Measurements from ENCODE around the gene DPM1.

DPM1 gene

DNA sequence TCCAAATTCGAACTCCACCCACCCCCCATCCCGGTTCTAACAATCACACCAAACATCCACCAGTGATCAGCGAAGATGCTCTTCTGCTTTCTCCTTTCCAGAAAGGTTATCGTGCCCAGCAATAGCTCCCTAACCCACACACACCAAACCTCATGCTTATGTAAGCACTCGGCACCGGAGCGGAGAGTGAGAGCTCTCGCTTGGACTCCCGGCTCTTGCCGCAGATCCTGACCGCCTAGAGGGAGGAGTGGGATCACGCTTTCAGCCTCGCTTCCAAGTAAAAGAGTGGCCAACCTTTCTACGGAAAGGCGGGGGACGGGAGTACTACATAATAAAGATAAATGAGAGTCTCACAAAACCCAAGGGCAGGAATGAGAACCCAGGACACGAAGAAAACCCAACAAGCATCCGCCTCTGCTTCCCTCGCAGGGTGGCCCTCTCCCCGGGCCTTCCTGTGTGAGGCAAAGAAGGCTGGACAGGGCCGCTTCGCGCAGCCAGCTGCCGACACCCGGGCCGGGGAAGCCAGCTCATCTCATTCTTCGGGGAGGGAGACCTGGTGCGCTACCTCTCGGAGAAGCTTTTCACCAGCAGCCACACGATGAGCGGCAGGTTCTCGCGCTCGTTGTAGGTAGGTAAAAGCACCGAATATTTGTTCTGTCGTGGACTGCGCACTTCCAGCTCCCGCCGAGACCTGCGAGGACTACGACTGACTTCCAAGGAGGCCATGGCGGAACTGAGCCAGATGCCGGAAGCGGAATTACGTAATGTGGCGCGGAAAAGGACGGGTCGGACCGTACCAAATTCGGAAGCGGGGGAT, at the start of gene DPM1:
DPM1 (minus strand) TSS at position 735 of the 817 bp plus-strand sequence; CDS start at position 726, 9 bp downstream.
- DNase-seq (ENCODE audit: low read depth in 2 of 2), result peak; percentile 76 to 81

DNA sequence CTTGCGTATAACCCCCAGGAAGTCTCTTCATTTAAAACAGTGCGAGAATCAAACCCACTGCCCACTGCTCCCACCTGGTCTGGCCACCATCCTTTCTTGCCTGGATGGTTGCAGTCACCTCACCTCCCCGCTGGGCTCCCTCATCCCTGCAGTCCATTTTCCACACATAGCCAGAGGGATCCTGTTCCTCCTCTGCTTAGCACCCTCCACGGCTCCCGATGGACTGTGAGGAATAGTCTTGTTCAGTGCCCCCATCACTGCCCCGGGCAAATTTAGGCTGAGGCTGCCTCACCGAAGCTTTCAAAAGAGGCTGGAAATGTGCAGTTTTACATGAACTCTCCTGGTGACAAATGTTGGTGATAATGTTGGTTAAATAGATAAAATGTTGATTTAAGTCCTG, 46.9 kb upstream of the DPM1 start:
- DNase-seq (ENCODE audit: low read depth in 2 of 2), result no peak

DNA sequence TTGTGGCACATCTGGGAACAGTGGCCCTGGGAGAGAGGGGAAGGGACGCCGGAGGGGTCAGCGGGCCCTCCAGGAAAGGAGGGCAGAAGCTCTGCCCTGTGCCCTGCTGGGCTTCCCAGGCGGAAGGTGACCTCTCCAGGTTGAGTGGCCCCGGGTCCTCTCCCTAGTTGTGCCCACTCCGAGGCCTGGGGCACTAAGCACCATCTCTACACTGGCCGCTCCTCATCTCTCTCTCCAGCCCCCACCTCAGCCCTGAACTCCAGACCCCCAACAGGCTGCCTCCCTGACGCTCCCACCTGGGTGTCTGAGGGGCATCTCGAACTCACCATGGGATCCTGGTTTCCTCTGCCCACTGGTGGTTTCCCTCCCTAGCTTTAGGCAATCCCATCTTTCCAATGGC, 46.4 kb upstream of the DPM1 start:
- no peak for DNase-seq (ENCODE audit: low read depth in 2 of 2)

DNA sequence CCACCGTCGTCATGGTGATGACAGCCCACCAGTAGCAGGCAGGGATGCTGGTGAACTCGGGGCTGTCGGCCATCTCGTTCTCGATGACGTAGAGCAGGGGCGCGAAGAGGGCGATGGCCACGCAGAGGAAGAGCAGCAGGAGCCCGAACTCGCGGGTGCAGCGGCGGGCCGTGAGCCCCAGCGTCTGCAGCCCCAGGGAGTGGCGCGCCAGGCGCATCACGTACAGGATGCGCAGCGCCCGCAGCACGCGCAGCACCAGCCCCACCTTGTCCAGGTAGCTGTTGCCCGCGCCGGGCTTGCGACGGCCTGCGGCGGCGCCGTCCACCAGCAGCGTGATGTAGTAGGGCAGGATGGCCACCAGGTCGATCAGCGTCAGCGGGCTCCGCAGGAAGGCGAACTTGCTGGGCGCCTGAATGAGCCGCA, 46.0 kb upstream of the DPM1 start:
- DNase-seq (ENCODE audit: low read depth in 2 of 2), result no peak

DNA sequence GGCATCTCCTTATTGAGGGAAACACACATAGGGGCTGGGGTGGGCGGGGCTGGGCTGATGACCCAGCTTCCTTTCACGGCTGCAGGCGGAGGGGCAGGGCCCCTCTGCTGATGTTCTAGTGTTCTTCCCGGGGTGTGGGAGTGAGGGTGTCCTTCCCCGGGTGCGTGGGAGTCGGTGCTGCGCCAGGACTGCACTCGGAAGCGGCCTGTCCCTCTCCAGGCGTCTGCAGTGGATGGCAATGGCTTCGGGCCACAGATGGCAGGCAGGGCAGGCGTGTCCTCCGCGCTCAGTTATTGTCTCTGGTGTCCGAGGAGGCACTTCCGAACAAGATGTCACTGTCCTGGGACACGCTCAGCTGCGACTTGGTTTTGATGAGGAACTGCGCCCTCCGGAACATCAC, 45.4 kb upstream of the DPM1 start:
- no peak for DNase-seq (ENCODE audit: low read depth in 2 of 2)

DNA sequence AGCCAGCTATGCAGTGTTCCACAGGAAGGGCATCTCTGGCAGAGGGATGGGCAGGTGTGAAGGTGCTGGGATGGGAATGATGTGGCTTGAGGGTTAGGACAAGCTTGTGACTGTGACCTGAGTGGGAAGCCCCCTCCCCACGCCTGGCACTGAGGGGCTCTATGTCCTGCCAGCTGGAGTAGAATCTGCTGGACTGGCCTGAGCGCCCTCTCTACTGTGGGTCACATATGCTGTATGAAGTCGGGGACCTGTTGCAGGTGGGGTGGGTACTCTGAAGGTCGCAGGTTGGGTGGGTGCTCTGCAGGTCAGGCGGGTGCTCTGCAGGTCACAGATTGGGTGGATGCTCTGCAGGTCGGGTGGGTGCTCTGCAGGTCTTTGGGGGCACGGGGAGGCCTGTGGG, 44.3 kb upstream of the DPM1 start:
- no peak for DNase-seq (ENCODE audit: low read depth in 2 of 2)

DNA sequence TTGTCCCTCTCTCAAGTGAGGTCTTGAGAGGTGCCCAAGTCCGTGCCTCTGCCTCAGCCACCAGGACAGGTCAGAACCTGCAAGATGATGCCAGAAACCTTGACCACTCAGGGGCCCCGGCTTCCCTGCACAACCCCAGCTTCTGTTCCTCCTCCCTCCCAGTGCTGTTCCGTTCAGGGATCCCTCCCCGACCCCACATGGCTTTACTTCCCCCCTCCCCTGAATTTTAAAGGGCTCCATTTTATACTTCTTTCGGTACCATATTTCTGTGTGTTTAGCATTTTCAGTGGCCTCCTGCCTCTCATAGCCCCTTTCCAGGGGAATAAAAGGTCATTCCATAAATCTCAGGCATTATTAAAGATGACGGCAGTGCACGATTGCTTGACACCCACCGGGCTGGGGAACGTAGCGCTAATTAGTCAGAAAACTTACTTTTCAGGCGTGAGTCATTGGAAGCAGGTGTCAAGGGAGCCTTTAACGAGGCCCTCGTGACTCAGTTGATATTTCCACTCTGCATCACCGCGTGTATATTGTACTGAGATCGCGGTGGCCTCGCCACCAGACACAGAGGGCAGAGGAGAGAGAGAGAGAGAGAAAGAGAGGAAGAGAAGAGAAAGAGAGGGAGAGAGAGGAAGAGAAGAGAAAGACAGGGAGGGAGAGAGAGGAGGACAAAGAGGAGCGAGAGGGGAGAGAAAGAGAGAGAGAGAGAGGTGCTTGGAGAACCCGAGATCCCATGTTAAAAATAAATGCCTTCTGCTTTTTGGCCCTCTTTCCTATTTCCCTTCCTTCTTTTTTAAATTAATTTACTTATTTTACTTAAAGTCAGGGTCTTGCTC, 43.3 kb upstream of the DPM1 start:
- no peak for DNase-seq (ENCODE audit: low read depth in 2 of 2)

DNA sequence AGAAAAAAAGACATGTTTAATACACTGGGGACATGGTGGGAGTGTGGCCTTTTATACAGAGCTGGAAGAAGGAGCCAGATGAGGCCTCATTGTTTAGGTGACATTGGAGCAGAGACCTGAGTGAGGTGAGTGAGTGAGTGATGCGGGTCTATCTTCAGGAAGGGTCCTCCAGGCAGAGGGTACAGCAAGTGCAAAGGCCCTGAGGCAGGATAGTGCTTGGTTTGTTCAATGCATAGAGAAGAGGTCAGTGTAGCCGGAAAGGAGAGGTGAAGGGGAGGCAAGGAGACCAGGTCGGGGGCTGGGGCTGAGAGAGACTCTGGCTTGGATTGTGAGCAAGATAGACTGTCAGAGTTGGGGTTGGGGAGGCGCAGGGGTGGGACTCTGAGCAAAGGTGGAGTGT, 41.0 kb upstream of the DPM1 start:
- DNase-seq (ENCODE audit: low read depth in 2 of 2), result no peak

DNA sequence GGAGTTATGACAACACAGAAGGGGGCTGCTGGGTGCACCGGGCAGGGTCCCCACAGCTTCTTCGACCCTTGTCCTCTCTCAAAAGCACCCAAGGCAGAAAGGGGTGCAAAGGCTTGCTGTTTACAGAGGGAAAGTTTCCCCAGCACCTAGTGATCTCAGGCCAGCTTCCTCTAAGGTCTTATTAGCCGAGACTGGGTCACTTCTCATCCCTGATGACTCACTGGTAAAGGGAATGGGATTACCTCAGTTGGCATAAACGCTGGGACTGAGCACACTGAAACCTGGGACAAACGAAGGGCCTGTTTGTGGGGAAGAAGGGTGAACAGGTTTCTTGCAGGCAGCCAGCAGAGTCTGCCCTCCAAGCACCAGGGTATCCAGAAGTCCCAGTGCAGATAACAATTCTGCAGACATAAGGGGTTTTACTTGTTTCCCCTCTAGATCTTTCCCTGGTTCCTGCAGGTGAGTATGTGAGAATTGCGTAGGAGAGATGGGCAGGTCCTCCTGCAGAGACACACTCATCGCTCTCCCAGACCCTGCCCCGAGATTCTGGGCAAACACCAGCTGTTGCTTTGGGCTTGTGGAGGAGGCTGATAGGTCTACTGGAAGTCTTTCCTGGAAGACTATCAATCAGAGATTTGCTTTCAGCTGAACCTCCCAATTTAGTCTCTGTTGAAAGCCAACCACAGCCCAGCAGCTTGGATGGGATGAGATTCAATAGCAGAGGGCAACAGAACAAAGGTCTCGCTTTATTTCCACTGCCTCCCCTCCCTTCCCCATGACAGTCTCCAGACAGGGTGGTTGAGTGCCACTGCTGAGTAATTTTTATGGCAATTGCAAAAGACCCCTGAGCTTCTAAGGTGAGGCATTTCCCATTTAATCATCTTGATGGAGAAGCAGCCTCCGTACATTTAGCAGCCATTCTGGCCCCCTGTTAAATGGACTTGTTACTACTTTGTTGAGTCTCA, 38.9 kb upstream of the DPM1 start:
- DNase-seq (ENCODE audit: low read depth in 2 of 2), result no peak

DNA sequence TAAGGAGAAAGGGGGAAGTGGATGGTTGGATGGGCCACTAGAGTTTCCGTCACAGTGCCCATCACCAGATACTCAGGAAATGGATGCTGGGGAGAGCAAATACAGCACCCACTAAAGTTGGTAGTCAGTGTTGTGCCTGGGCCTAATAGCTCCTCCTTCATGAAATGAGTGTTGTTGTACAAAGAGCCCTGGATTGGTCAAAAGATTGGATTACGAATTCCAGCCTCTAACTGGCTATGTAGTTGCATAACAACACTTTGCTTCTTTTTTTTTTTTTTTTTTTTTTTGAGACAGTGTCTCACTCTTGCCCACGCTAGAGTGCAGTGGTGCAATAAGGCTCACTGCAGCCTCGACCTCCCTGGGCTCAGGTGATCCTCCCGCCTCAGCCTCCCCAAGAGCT, 37.2 kb upstream of the DPM1 start:
- no peak for DNase-seq (ENCODE audit: low read depth in 2 of 2)

DNA sequence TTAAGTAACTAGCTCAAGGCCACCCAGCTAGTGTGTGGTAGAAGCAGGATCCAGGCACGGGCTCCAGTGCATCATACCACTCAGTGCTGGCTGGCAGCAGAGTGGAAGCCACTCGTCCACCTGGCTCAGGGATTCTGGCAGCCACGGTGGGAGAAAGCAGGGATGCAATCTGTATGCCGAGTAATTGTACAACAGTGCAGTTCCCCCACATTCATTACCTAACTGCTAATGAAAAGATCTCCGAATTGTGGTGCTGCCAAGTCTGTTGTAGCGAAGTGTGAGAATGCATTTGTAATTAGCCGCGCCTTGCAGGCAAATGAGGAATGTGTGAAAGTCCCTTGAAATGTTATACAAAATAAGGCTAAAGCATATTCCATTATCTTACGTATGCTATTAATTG, 35.5 kb upstream of the DPM1 start:
- no peak for DNase-seq (ENCODE audit: low read depth in 2 of 2)

DNA sequence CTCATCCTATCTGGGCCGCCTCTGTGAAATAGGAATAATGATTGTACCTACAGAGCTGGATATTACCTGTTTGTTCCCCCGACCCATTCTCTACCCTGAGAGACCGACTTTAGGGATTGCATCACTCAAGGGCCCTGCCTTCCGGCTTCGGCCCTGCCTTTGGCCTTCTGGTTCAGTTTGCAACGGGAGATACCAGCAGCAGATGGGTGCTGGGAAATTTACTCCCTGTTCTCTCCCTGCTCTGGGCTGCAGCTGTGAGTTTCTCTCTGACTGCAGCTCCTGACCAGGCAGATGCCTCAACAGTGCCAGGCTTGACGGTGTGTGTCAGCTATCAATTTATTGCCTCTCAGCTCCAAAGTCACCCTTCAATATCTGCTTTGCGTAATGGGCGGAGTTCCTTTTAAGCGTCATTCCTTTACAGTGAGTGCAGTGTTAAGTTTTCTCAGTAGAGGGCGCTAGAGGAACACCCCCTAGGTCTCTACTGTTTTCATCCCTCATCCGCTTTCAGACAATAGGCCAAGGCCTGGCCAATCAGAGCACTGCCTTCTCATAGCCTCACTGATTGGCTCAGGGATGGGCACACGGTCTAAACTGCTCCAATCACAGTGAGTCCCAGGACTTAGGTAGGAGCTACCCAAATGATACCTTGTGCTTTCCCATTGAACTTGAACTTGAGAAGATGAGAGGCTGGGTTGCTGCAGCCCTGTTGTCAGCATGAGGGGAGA, 34.6 kb upstream of the DPM1 start:
- DNase-seq (ENCODE audit: low read depth in 2 of 2), result peak in 1 of 2 experiments; percentile 34

DNA sequence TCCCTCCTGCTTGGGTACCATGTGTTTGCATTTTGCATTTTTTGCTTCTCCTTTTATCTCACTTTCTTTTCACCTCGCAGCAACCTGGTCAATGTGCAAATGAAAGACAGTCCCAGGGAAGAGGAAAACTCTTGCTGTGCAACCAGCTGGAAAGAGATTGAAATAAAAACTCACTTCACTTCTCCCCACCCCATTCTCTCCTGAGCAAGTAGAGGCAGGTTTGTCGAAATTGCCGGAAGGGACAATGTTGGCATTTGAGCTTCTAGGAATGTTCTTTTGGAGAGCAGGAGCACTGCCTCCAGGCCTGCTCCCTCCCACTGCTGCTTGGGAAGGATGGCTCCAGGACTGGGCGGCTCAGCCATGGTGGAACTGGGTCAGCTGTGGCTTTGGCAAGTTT, 34.0 kb upstream of the DPM1 start:
- DNase-seq (ENCODE audit: low read depth in 2 of 2), result no peak

DNA sequence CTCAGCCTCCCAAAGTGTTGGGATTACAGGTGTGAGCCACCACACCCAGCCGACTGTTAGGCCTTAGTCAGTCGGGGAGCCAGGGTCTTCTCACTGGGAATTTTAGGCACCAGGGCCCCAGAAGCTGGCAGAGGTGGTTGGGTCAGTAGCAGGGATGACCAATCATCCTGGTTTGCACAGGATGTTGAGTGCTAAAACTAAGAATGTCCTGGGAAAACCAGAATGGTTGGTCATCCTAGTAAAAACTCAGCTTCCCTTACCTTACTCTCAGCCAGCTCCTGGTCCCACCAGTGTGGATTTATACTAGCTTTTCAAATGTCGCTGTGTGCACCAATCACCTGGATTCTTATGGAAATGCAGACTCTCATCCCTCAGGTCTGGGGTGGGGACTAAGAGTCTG, 32.7 kb upstream of the DPM1 start:
- no peak for DNase-seq (ENCODE audit: low read depth in 2 of 2)

DNA sequence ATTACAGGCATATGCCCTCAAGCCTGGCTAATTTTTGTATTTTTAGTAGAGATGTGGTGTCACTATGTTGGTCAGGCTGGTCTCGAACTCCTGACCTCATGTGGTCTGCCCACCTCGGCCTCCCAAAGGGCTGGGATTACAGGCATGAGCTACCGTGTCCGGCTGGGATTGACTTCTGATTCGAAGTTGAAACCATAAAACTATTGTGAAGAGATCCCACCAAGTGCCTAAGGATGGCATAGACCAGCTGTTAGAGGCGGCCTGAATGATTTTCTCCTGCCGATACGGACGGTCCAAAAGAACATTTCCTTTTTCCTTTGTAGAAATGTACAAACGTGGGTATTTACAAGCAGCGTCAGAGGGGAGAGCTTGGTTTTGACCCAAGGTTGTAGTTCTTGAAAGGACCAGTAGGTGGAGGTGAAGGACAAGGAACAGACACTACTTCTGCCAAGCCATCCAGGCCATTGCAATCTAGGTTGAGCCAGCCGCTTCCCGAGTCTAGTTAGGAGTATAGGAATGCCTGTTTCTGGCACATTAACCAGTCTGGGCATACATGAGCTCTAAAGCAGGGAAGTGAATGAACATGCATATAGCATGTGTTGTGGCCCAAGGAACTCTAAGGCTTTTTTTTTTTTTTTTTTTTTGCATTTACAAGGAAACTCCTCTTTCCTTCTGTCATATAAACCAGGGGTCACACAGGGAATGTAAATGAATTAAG, 29.3 kb upstream of the DPM1 start:
- DNase-seq (ENCODE audit: low read depth in 2 of 2), result peak in 1 of 2 experiments; percentile 36

DNA sequence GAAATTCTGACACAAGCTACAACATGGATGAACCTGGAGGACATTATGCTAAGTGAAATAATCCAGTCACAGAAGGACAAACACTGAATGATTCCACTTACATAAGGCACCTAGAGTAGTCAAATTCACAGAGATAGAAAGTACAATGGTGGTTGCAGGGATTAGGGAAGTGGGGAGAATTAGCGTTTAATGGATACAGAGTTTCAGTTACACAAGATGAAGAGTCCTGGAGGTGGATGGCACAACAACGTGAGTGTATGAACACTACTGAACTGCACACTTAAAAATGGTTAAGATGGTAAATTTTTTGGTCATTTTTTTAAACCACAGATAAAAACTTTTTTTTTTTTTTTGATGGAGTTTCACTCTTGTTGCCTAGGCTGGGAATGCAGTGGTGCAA, 25.0 kb upstream of the DPM1 start:
- DNase-seq (ENCODE audit: low read depth in 2 of 2), result no peak

DNA sequence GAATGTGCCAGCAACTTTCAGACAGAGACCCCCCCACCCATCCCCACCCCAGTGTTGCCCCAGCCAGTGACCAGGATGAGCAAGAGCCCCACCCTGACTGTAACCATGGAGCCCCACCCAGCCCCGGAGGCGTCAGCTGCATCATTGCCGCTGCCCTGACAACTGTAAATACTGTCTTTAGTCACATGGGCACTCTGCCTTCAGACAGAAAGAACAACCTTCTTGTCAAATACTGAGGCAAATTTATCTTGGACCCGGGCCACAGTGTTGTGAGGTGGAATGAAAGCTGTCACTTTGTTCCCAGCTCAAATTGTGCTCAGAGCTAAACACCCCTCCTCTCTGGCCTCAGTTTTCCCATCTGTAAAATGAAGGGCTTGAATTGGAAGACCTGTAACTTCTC, 24.0 kb upstream of the DPM1 start:
- DNase-seq (ENCODE audit: low read depth in 2 of 2), result no peak

DNA sequence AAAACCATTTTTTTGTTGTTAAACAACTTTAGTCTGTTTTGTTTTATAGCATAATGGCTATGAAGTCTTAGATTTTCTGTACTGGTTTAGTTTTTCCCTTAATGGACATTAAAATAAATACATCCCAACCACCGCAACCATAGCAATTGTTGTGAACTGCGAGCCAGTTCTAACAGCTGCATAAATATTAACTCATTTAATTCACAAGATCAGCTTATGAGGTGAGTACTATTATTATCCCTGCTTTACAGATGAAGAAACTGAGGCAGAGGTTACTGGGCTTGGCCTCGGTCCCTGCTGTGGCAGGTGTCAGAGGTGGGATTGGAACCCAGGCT, 23.3 kb upstream of the DPM1 start:
- DNase-seq (ENCODE audit: low read depth in 2 of 2), result no peak

DNA sequence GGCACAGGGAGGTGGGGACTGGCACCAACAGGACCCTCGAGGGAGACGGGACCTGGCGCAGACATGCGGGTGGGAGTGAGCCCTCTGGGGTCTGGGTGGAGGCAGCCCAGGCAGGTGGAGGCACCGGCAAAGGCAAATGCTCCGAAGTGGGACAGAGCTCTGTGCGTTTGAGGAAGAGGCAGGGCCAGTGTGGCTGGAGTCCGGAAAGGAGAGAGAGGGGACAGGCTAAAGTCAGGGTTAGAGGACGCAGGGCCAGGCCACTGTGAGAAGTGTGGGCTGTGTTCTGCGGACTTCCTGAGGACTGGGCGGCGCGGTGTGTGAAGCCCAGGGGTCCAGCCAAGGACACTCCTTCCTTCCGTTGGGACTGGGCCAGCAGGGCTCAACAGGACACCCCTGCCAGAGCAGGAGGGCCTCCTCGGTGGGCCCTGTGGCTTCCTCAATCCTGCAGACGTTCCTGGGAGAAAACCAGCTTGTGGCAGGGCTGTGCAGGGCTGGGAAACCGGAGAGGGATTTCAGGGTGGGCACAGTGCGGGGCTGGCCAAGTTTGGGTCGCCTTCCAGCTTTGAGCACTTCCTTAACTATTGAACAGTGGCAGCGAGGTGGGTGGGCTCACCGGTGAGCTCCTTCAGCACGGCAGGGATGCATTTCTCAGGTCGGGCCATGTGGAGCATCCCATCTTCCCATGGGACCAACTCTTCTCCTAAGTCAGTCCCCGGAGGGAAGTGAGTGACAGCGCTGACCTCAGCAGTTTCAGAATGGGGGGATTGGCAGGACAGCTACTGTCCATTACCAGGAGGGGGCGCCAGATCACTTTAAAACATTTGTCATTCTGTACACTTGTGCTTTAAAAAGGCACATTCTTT, 22.8 kb upstream of the DPM1 start:
- peak in 1 of 2 experiments; percentile 66 for DNase-seq (ENCODE audit: low read depth in 2 of 2)

All from stimulated activated CD4-positive, alpha-beta T cell treated with anti-CD3 and anti-CD28 coated beads, Interleukin-12 subunit alpha, Interleukin-12 subunit beta, amount 100 ng/mL, for 24 hours (primary cell).